Activated CD4-positive, alpha-beta T cell treated with anti-CD3 and anti-CD28 coated beads for 36 hours (primary cell): Measurements from ENCODE around the gene ZNF217. TPM values are rescaled to one million over a fixed set of nuclear protein-coding genes. Genes with fewer than 3 reads are reported as not detected.
"Not testable (repeated sequence)": the region's sequence is repeated elsewhere in the genome, so short reads cannot be mapped to it uniquely, and the experiment has no call there.

Experiments
- ATAC-seq: fragments of 200-7000 bp; cut with Tn5 transposase; one replicate; pipeline ENCODE4 v1.10.0; 2021; ENCODE audit warnings: mild to moderate bottlenecking, moderate library complexity
- CTCF ChIA-PET: fragments of 350-600 bp; sonication (Branson Sonifier 250); formaldehyde crosslinking; loops from one replicate; lab custom pipeline; 2021; ENCODE audit warnings: antibody characterized with exemption; lab: Charles Lee
- POLR2A ChIA-PET: fragments of 350-600 bp; sonication (Branson Sonifier 250); formaldehyde crosslinking; loops from one replicate; lab custom pipeline; 2021; ENCODE audit warnings: antibody characterized with exemption, inconsistent platforms; lab: Charles Lee
- DNase-seq: peaks from one replicate; pipeline ENCODE4 v3.0.0-alpha.2; 2020
- H3K27ac Mint-ChIP-seq: one replicate; pipeline ENCODE4 v1.8.0; 2021; ENCODE audit warnings: mixed read lengths
- H3K27me3 Mint-ChIP-seq: one replicate; pipeline ENCODE4 v1.8.0; 2021; ENCODE audit warnings: mixed read lengths
- H3K36me3 Mint-ChIP-seq: one replicate; pipeline ENCODE4 v1.8.0; 2021; ENCODE audit warnings: low read depth, mixed read lengths
- H3K4me1 Mint-ChIP-seq: one replicate; pipeline ENCODE4 v1.8.0; 2021; ENCODE audit warnings: mixed read lengths
- H3K4me3 Mint-ChIP-seq: one replicate; pipeline ENCODE4 v1.8.0; 2021; ENCODE audit warnings: mild to moderate bottlenecking, moderate library complexity, mixed read lengths
- H3K9me3 Mint-ChIP-seq: one replicate; pipeline ENCODE4 v1.8.0; 2021; ENCODE audit warnings: low read depth, mixed read lengths
- intact Hi-C, 2 experiments: fragments of 100-400 bp; cut with DNase I in 1 of 2; cut with micrococcal nuclease in 1 of 2; formaldehyde crosslinking; loops; one replicate each; pipeline versions ENCODE4 v1.14.2 to v1.15.1; 2022 to 2024; cut with DNase I, micrococcal nuclease
- total RNA-seq, 2 experiments: library from RNA; stranded (reverse); gene quantifications; one replicate each; pipeline ENCODE4 v1.2.3, GENCODE V29; 2021

ZNF217 gene
- total RNA-seq, 2 experiments from 2014 or later: 41.5 to 45.6 TPM

DNA sequence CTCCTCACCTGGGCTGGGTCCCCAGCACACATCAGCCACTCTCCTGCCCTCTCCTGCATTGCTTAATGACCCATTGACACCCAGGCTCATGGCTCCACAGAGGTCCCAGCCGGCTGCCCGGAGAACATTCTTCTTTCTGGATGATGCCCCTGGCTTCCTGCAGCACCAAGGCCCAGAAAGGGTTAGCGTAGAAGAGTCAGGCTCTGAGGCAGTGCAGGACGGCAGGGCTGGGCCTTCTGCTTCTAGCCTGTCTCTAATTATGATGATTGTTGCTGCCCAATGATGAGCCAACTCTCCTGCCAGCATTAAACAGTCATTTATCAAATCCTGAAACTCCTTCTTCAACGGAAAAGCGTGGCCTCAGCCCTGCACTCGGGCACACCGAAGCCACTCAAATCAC is 66.4 kb downstream of the ZNF217 start:
- ChIA-PET POLR2A (no interaction called here), CTCF (interaction anchor here (0.6 kb wide), 1 partner anchor 10 kb away, joined by 3 read pairs; no protein-coding TSS in a partner anchor)
- no peaks in the 10 kb centered on the region for H3K9me3 Mint-ChIP-seq
- intact Hi-C loops: no loop called here
- no peaks in the 10 kb centered on the region for H3K36me3 Mint-ChIP-seq
- ATAC-seq (no peak), DNase-seq (no peak)
- no peak overlapping the region for H3K4me3 Mint-ChIP-seq
- no peaks in the 10 kb centered on the region for H3K4me1 Mint-ChIP-seq
- H3K27ac Mint-ChIP-seq: no peak overlapping the region
- no peaks in the 10 kb centered on the region for H3K27me3 Mint-ChIP-seq

DNA sequence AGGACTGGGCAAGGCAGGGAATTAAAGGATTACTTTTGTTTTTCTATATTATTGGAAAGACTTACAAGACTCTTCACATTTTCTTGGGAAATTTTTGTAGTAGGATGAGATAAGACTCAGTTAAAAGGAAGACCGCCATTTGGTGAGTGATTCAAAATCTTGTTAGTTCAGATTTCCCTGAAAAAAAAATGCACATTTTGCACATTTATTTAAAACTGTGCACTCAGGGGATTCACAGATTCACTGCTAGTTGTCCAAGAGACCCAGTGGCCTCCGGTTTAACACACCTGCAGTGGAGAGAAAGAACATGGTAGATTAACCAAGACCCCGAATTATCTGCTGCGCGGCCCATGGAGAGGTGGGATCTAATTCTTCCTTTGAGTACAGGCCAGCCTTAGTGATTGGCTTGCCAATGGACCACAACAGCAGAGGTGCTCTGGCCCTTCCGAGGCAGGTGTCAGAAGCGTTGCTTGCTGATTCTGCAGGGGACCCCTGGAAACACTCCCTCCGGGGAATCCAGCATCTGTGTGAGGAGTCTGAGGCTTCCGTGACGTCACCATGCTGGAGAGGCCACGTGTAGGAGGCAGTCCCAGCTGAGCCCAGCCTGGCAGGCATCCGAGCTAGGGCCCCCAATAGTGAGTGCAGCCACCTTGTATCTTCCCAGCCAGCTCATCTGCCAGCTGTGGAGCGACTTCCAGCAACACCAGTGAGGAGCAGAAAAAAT is 68.9 kb downstream of the ZNF217 start:
- no peaks in the 10 kb centered on the region for H3K27me3 Mint-ChIP-seq
- H3K9me3 Mint-ChIP-seq: no peaks in the 10 kb centered on the region
- ATAC-seq (no peak), DNase-seq (no peak)
- no peak overlapping the region for H3K27ac Mint-ChIP-seq
- H3K4me3 Mint-ChIP-seq: no peak overlapping the region
- no peaks in the 10 kb centered on the region for H3K36me3 Mint-ChIP-seq
- intact Hi-C loops: no loop called here
- no peaks in the 10 kb centered on the region for H3K4me1 Mint-ChIP-seq
- ChIA-PET CTCF (interaction anchor here (1.3 kb wide), 1 partner anchor 10 kb away, joined by 3 read pairs; no protein-coding TSS in a partner anchor), POLR2A (no interaction called here)

DNA sequence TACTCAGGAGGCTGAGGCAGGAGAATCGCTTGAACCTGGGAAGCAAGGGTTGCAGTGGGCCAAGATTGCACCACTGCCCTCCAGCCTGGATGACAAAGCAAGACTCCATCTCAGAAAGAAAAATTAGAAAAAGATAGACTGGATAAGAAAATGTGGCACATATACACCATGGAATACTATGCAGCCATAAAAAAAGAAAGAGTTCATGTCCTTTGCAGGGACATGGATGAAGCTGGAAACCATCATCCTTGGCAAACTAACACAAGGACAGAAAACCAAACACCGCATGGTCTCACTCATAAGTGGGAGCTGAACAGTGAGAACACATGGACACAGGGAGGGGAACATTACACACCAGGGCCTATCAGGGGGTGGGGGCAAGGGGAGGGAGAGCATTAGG is 70.0 kb downstream of the ZNF217 start:
- ATAC-seq, intact Hi-C loops, POLR2A ChIA-PET, H3K4me1 Mint-ChIP-seq, DNase-seq, H3K9me3 Mint-ChIP-seq, H3K36me3 Mint-ChIP-seq, H3K27me3 Mint-ChIP-seq, H3K27ac Mint-ChIP-seq, H3K4me3 Mint-ChIP-seq: not testable (repeated sequence)
- CTCF ChIA-PET: interaction anchor here (1.3 kb wide), 1 partner anchor 9 kb away, joined by 3 read pairs; no protein-coding TSS in a partner anchor

DNA sequence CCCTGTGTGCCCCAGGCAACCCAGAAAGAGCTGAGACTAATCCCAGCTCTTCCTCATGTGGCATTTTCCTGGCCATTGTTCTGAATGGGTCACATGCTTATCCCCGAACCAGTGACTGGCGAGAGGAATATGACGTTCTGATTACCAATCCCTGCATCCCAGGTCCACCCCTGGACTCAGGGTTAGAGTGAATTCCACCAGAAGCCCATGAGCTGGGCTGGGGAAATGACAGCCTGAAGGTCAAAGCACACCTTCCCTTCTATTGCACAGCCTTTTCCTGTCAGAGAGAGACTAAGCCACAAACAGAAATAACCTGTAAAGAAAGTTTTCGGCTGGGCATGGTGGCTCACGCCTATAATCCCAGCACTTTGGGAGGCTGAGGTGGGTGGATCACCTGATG is 70.9 kb downstream of the ZNF217 start:
- Mint-ChIP-seq H3K9me3 (no peaks in the 10 kb centered on the region), H3K27me3 (no peaks in the 10 kb centered on the region), H3K27ac (no peak overlapping the region), H3K4me1 (no peaks in the 10 kb centered on the region), H3K36me3 (no peaks in the 10 kb centered on the region), H3K4me3 (no peak overlapping the region)
- ATAC-seq: no peak
- ChIA-PET POLR2A (no interaction called here), CTCF (no interaction called here)
- intact Hi-C loops: no loop called here
- no peak for DNase-seq

DNA sequence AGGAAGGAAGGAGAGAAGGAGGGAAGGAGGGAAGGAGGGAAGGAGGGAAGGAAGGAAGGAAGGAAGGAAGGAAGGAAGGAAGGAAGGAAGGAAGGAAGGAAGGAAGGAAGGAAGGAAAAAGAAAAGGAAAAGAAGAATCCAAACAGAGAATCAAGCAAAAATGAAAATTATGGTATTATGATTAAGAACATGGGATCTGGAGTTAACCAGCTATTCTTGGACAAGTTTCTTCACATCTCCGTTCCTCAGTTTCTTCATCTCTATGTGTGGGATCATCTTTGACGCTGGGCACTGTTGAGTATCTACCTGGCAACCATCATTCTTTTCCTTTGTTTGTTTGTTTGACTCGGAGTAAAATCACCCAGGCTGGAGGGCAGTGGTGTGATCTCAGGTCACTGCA is 71.6 kb downstream of the ZNF217 start:
- H3K4me1 Mint-ChIP-seq: no peaks in the 10 kb centered on the region
- H3K4me3 Mint-ChIP-seq: no peak overlapping the region
- ChIA-PET POLR2A (no interaction called here), CTCF (no interaction called here)
- intact Hi-C loops: no loop called here
- no peaks in the 10 kb centered on the region for H3K27me3 Mint-ChIP-seq
- DNase-seq: no peak
- no peak overlapping the region for H3K27ac Mint-ChIP-seq
- H3K36me3 Mint-ChIP-seq: no peaks in the 10 kb centered on the region
- no peaks in the 10 kb centered on the region for H3K9me3 Mint-ChIP-seq
- ATAC-seq: no peak

DNA sequence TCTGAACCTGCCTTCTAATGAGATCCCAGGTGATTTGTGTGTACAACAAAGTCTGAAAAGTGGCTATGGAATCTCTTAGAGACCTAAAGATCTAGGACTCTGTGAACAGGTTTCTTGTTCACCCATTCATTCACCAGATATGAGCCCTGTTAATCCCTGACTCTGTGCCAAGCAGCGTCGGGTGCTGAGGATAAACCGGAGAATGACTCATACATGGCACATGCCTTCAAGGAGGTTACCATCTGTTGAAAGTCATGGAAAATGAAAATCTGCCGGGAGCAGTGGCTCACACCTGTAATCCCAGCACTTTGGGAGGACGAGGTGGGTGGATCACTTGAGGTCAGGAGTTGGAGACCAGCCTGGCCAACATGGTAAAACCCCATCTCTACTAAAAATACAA is 72.2 kb downstream of the ZNF217 start:
- H3K27ac Mint-ChIP-seq, ATAC-seq, H3K4me3 Mint-ChIP-seq, POLR2A ChIA-PET, H3K36me3 Mint-ChIP-seq, H3K9me3 Mint-ChIP-seq, intact Hi-C loops, CTCF ChIA-PET, H3K27me3 Mint-ChIP-seq, DNase-seq, H3K4me1 Mint-ChIP-seq: not testable (repeated sequence)

DNA sequence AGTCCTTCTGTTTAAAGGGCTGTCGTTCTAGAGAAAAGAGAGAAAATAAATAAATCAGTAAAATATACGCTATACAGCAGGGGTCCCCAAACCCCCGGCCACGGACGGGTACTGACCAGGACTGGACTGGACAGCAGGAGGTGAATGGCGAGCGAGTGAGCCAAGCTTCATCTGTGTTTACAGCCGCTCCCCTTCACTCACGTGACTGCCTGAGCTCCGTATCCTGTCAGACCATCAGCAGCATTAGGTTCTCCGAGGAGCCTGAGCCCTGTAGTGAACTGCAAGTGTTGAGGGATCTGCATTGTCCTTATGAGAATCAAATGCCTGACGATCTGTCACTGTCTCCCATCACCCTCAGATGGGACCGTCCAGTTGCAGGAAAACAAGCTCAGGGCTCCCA is 76.5 kb downstream of the ZNF217 start:
- no peaks in the 10 kb centered on the region for H3K27me3 Mint-ChIP-seq
- intact Hi-C loops: no loop called here
- H3K4me1 Mint-ChIP-seq: no peaks in the 10 kb centered on the region
- DNase-seq: no peak
- H3K36me3 Mint-ChIP-seq: no peaks in the 10 kb centered on the region
- H3K9me3 Mint-ChIP-seq: no peaks in the 10 kb centered on the region
- H3K4me3 Mint-ChIP-seq: no peak overlapping the region
- CTCF ChIA-PET: no interaction called here
- no peak overlapping the region for H3K27ac Mint-ChIP-seq
- POLR2A ChIA-PET: interaction anchor here (0.7 kb wide), 1 partner anchor 399 kb away, joined by 3 read pairs; no protein-coding TSS in a partner anchor
- no peak for ATAC-seq
